Measurements from ENCODE around the gene TRH. TPM values are rescaled to one million over a fixed set of nuclear protein-coding genes. Genes with fewer than 3 reads are reported as not detected.

Gene TRH
- total and polyA plus RNA-seq, 2 donors (not counting 3 experiments of a cell fraction or from before 2014, with no cell fraction given) = not detected

GRCh38 chr3:129961141-129961541, 13.4 kb upstream of the TRH start:
- no peak for TF ChIP-seq MAX (IDR thresholded peaks at IDR 0.05; ENCODE audit: insufficient read depth, insufficient read length)
- no peak for TF ChIP-seq GATA2 (IDR thresholded peaks at IDR 0.05; ENCODE audit: insufficient read depth, insufficient read length, low read depth, low read length)
- no peak for TF ChIP-seq CTCF (IDR thresholded peaks at IDR 0.05; ENCODE audit: extremely low read depth in 1 of 2, insufficient read depth in 1 of 2, low read depth in 1 of 2, low read length in 2 of 2)
- no peak for TF ChIP-seq MYC (IDR thresholded peaks at IDR 0.05; ENCODE audit: low read depth, low read length)
- TF ChIP-seq FOS (IDR thresholded peaks at IDR 0.05; ENCODE audit: borderline replicate concordance, insufficient read depth, low read length) = no peak
- TF ChIP-seq POLR2AphosphoS5 (IDR thresholded peaks at IDR 0.05; ENCODE audit: insufficient read depth, low read depth, low read length) = no peak
- TF ChIP-seq POLR2A (IDR thresholded peaks at IDR 0.05; ENCODE audit: low read depth, low read length) = no peak
- TF ChIP-seq EZH2 (IDR thresholded peaks at IDR 0.05; ENCODE audit: borderline replicate concordance, low read depth, low read length, severe bottlenecking) = no peak
- TF ChIP-seq JUN (IDR thresholded peaks at IDR 0.05; ENCODE audit: borderline replicate concordance, insufficient read depth, insufficient read length, low read depth) = no peak
- intact Hi-C loops (cut with micrococcal nuclease) (no loop called here), dilution Hi-C loops (cut with MboI; ENCODE audit: extremely low pct_ligation_motif_present, low sequenced_read_pairs) (no loop called here)
- H3K79me2 ChIP-seq (ENCODE audit: control insufficient read depth, insufficient read depth, low read length) = no peaks in the 10 kb centered on the region
- FAIRE-seq (no peak), DNase-seq (ENCODE audit: low read depth, low spot score) (no peak)
- ChIA-PET CTCF (interaction anchor here (1.4 to 4.3 kb wide), 2 partner anchors 10 to 20 kb away, joined by 4 to 17 read pairs; no protein-coding TSS in a partner anchor), POLR2A (no interaction called here)
- H4K20me1 ChIP-seq (replicated peaks; ENCODE audit: control insufficient read depth, extremely low read depth, insufficient read depth, low read length) = no peaks in the 10 kb centered on the region
- H3K4me3 ChIP-seq (replicated peaks in 1 of 3; ENCODE audit: insufficient read depth in 1 of 3, low read depth in 1 of 3, low read length in 3 of 3) = no peak overlapping the region
- H3K9me3 ChIP-seq (replicated peaks; ENCODE audit: control insufficient read depth, insufficient read depth, low read length) = no peaks in the 10 kb centered on the region
- H3K27me3 ChIP-seq (ENCODE audit: control insufficient read depth in 2 of 2, insufficient read depth in 2 of 2, low read length in 2 of 2) = peaks cover 2 to 3% of the 10 kb centered on the region in 2 experiments
- BruUV-seq (replicated peaks) = no TSS peak
- H3K9me1 ChIP-seq (replicated peaks; ENCODE audit: control insufficient read depth, extremely low read depth, insufficient read depth, low read length) = no peaks in the 10 kb centered on the region
- H3K4me2 ChIP-seq (ENCODE audit: insufficient read depth, low read length) = no peak overlapping the region
- no peak overlapping the region for H3K9ac ChIP-seq (replicated peaks; ENCODE audit: extremely low read depth, insufficient read depth, low read length)
- no peak overlapping the region for H2AFZ ChIP-seq (ENCODE audit: low read depth, low read length)
- no peak overlapping the region for H3K27ac ChIP-seq (ENCODE audit: insufficient read depth, low read depth, low read length)
- no peaks in the 10 kb centered on the region for H3K36me3 ChIP-seq (ENCODE audit: control insufficient read depth in 2 of 2, extremely low read depth in 1 of 2, insufficient read depth in 2 of 2, low read length in 2 of 2)
- no peaks in the 10 kb centered on the region for H3K4me1 ChIP-seq (ENCODE audit: control insufficient read depth, extremely low read depth, insufficient read depth, low read length)

All from endothelial cell of umbilical vein (primary cell).